H1 (cell line): ENCODE results near the gene GPBP1. TPM values are rescaled to one million over a fixed set of nuclear protein-coding genes. Genes with fewer than 3 reads are reported as not detected.

ENCODE experiments used
- CTCF ChIA-PET: fragments of 300-600 bp; sonication (Branson Sonifier 250); formaldehyde crosslinking; loops from one replicate; lab custom pipeline; 2021; ENCODE audit not compliant: partially characterized antibody; lab: Charles Lee
- POLR2A ChIA-PET: fragments of 300-600 bp; sonication (Branson Sonifier 250); formaldehyde crosslinking; loops from one replicate; lab custom pipeline; 2021; ENCODE audit warnings: inconsistent platforms; ENCODE audit not compliant: partially characterized antibody; lab: Charles Lee
- DNase-seq, 2 experiments: peaks; one replicate each; pipeline versions ENCODE4 v3.0.0 to v3.0.0-alpha.2; 2010 to 2022; ENCODE audit warnings: low spot score in 2 of 2, low read depth in 1 of 2, mixed read lengths in 1 of 2
- FAIRE-seq: peaks from 2 replicates; lab custom pipeline; 2011; peaks lifted over from hg19 to GRCh38; lab: Jason Lieb, UNC
- H2AFZ ChIP-seq: 2 replicates; pipeline ENCODE4 v1.8.1; 2012; ENCODE audit warnings: low read length, inconsistent platforms
- H2AK5ac ChIP-seq: 2 replicates; pipeline ENCODE4 v1.6.1; 2013; ENCODE audit warnings: low read depth, low read length
- H2BK120ac ChIP-seq: replicated peaks from 2 replicates; pipeline ENCODE3; 2013; ENCODE audit warnings: low read depth, low read length, inconsistent platforms
- H2BK12ac ChIP-seq: 2 replicates; pipeline ENCODE4 v1.6.1; 2013; ENCODE audit warnings: low read depth, low read length
- H2BK15ac ChIP-seq: 2 replicates; pipeline ENCODE4 v1.6.1; 2013; ENCODE audit warnings: low read length
- H2BK20ac ChIP-seq: 2 replicates; pipeline ENCODE4 v1.6.1; 2013; ENCODE audit warnings: low read length
- H2BK5ac ChIP-seq: 2 replicates; pipeline ENCODE4 v1.6.1; 2013; ENCODE audit warnings: low read depth, low read length
- H3K14ac ChIP-seq: 2 replicates; pipeline ENCODE4 v1.6.1; 2013; ENCODE audit warnings: inconsistent platforms; ENCODE audit not compliant: insufficient read length
- H3K18ac ChIP-seq: 2 replicates; pipeline ENCODE4 v1.6.1; 2013; ENCODE audit warnings: low read length; ENCODE audit errors: extremely low read depth
- H3K23ac ChIP-seq: 2 replicates; pipeline ENCODE4 v1.6.1; 2013; ENCODE audit warnings: inconsistent platforms; ENCODE audit not compliant: insufficient read length
- H3K23me2 ChIP-seq: 2 replicates; pipeline ENCODE4 v1.6.1; 2013; ENCODE audit warnings: low read depth, low read length
- H3K27ac ChIP-seq: 2 replicates; pipeline ENCODE4 v1.6.1; 2011; ENCODE audit warnings: low read depth, low read length, inconsistent platforms
- H3K27me3 ChIP-seq, 4 experiments: replicated peaks in 1 of 4; 1 replicate in 1 of 4; 2 replicates in 3 of 4; pipeline versions ENCODE4 v1.6.1 to v1.8.1; 2011 to 2013; ENCODE audit warnings: low read length in 3 of 4, mild to moderate bottlenecking in 3 of 4, inconsistent platforms in 2 of 4, mixed read lengths in 2 of 4, moderate library complexity in 1 of 4; ENCODE audit not compliant: control insufficient read depth in 3 of 4, insufficient read depth in 3 of 4; ENCODE audit errors: extremely low read depth in 1 of 4
- H3K36me3 ChIP-seq, 4 experiments: 2 replicates each; pipeline versions ENCODE4 v1.6.1 to v1.8.1; 2011 to 2013; ENCODE audit warnings: mild to moderate bottlenecking in 4 of 4, low read length in 3 of 4, moderate library complexity in 2 of 4, control low read depth in 1 of 4, inconsistent platforms in 1 of 4; ENCODE audit not compliant: insufficient read depth in 4 of 4, control insufficient read depth in 2 of 4
- H3K4ac ChIP-seq: replicated peaks from 2 replicates; pipeline ENCODE3; 2013; ENCODE audit warnings: low read length, low read depth, mixed read lengths, inconsistent platforms; ENCODE audit not compliant: insufficient read length
- H3K4me1 ChIP-seq, 4 experiments: replicated peaks in 1 of 4; 1 replicate in 1 of 4; 2 replicates in 3 of 4; pipeline versions ENCODE4 v1.6.1 to v1.8.1; 2011 to 2013; ENCODE audit warnings: low read length in 3 of 4, inconsistent platforms in 2 of 4, mixed read lengths in 1 of 4; ENCODE audit not compliant: insufficient read depth in 4 of 4, control insufficient read depth in 3 of 4
- H3K4me2 ChIP-seq, 2 experiments: 2 replicates each; pipeline versions ENCODE4 v1.6.1 to v1.8.1; 2011 to 2013; ENCODE audit warnings: low read depth in 2 of 2, low read length in 2 of 2, control low read depth in 1 of 2, inconsistent platforms in 1 of 2, mild to moderate bottlenecking in 1 of 2; ENCODE audit not compliant: insufficient read depth in 1 of 2
- H3K4me3 ChIP-seq, 4 experiments: fragments of 200-600, 300-600 bp in 1 of 4; sonication (generic), shearing (Covaris generic), sonication (Bioruptor Twin) in 1 of 4; 2 replicates each; pipeline versions ENCODE4 v1.5.1 to v1.8.1; 2011 to 2016; ENCODE audit warnings: low read length in 4 of 4, low read depth in 3 of 4, control low read depth in 2 of 4, inconsistent platforms in 2 of 4, mild to moderate bottlenecking in 2 of 4, mixed read lengths in 1 of 4, moderate library complexity in 1 of 4; ENCODE audit not compliant: insufficient read depth in 2 of 4; ENCODE audit errors: extremely low read depth in 1 of 4
- H3K56ac ChIP-seq: replicated peaks from 2 replicates; pipeline ENCODE3; 2013; ENCODE audit warnings: low read depth, mild to moderate bottlenecking, mixed read lengths, low read length, inconsistent platforms; ENCODE audit not compliant: insufficient read length
- H3K79me1 ChIP-seq: 2 replicates; pipeline ENCODE4 v1.6.1; 2013; ENCODE audit warnings: low read depth, low read length, control low read depth
- H3K79me2 ChIP-seq, 2 experiments: 2 replicates each; pipeline versions ENCODE4 v1.6.1 to v1.8.1; 2012 to 2013; ENCODE audit warnings: low read length in 2 of 2, mild to moderate bottlenecking in 2 of 2, inconsistent platforms in 1 of 2; ENCODE audit not compliant: insufficient read depth in 2 of 2, control insufficient read depth in 1 of 2
- H3K9ac ChIP-seq, 4 experiments: replicated peaks in 1 of 4; 1 replicate in 1 of 4; 2 replicates in 3 of 4; pipeline versions ENCODE4 v1.6.1 to v1.8.1; 2011 to 2013; ENCODE audit warnings: low read depth in 3 of 4, low read length in 3 of 4, control low read depth in 2 of 4, mild to moderate bottlenecking in 2 of 4, moderate library complexity in 2 of 4, inconsistent platforms in 1 of 4; ENCODE audit errors: extremely low read depth in 1 of 4
- H3K9me3 ChIP-seq, 2 experiments: 2 replicates each; pipeline versions ENCODE4 v1.6.1 to v1.8.1; 2012 to 2013; ENCODE audit warnings: mild to moderate bottlenecking in 2 of 2, moderate library complexity in 2 of 2, control low read depth in 1 of 2, inconsistent platforms in 1 of 2, low read depth in 1 of 2, low read length in 1 of 2, mixed read lengths in 1 of 2; ENCODE audit not compliant: insufficient read depth in 2 of 2
- H4K20me1 ChIP-seq, 2 experiments: replicated peaks in 1 of 2; 2 replicates each; pipeline versions ENCODE3 to v1.8.1; 2011 to 2013; ENCODE audit warnings: inconsistent platforms in 2 of 2, low read length in 2 of 2, mild to moderate bottlenecking in 1 of 2; ENCODE audit not compliant: insufficient read depth in 2 of 2, control insufficient read depth in 1 of 2
- H4K5ac ChIP-seq: 2 replicates; pipeline ENCODE4 v1.6.1; 2013; ENCODE audit warnings: low read length, low read depth, mixed read lengths, inconsistent platforms; ENCODE audit not compliant: insufficient read length
- H4K8ac ChIP-seq: 2 replicates; pipeline ENCODE4 v1.8.0; 2013; ENCODE audit warnings: mild to moderate bottlenecking, moderate library complexity, low read length, inconsistent platforms; ENCODE audit not compliant: insufficient read depth; ENCODE audit errors: extremely low read depth
- H4K91ac ChIP-seq: replicated peaks from 2 replicates; pipeline ENCODE3; 2013; ENCODE audit warnings: low read length, mixed read lengths, inconsistent platforms; ENCODE audit not compliant: insufficient read length
- EGR1 ChIP-seq: IDR thresholded peaks from 2 replicates; pipeline ENCODE4 v1.6.1; 2011; ENCODE audit warnings: low read depth, low read length, borderline replicate concordance
- EZH2 ChIP-seq: fragments of 200-600 bp; sonication (generic); IDR thresholded peaks from 2 replicates; pipeline ENCODE4 v1.7.1; 2012; ENCODE audit warnings: low read depth, mild to moderate bottlenecking, moderate library complexity, low read length, inconsistent platforms; ENCODE audit not compliant: severe bottlenecking
- GTF2F1 ChIP-seq: IDR thresholded peaks from 2 replicates; pipeline ENCODE4 v1.6.1; 2012; ENCODE audit warnings: low read depth, low read length, improper control_type of control experiment, borderline replicate concordance
- HDAC2 ChIP-seq, 2 experiments: fragments of 300-600 bp in 1 of 2; sonication (generic) in 1 of 2; IDR thresholded peaks; 2 replicates each; pipeline ENCODE4 v1.6.1; 2011 to 2012; ENCODE audit warnings: low read depth in 2 of 2, low read length in 2 of 2, mild to moderate bottlenecking in 2 of 2, moderate library complexity in 2 of 2, borderline replicate concordance in 1 of 2, inconsistent platforms in 1 of 2
- KDM1A ChIP-seq: fragments of 200-600, 300-600 bp; sonication (generic); IDR thresholded peaks from 2 replicates; pipeline ENCODE4 v1.7.1; 2016; ENCODE audit warnings: mild to moderate bottlenecking, low read length, borderline replicate concordance
- PHF8 ChIP-seq: fragments of 200-600 bp; sonication (generic); conservative IDR thresholded peaks from 2 replicates; pipeline ENCODE4 v1.7.1; 2012; ENCODE audit warnings: low read depth, mild to moderate bottlenecking, inconsistent platforms, low read length, moderate library complexity
- RNF2 ChIP-seq: fragments of 200-900, 300-1000 bp; sonication (generic); IDR thresholded peaks from 2 replicates; pipeline ENCODE4 v1.7.1; 2016; ENCODE audit warnings: borderline replicate concordance, low read depth, mild to moderate bottlenecking, antibody characterized with exemption, low read length; ENCODE audit not compliant: poor library complexity, severe bottlenecking; ENCODE audit errors: missing control alignments
- SIN3A ChIP-seq, 2 experiments: IDR thresholded peaks in 1 of 2; conservative IDR thresholded peaks in 1 of 2; 2 replicates each; pipeline ENCODE4 v1.6.1; 2011 to 2012; ENCODE audit warnings: low read length in 2 of 2, improper control_type of control experiment in 1 of 2, low read depth in 1 of 2, mild to moderate bottlenecking in 1 of 2
- TBP ChIP-seq: IDR thresholded peaks from 2 replicates; pipeline ENCODE4 v1.6.1; 2011; ENCODE audit warnings: low read depth, low read length, improper control_type of control experiment
- WGBS, 2 experiments: shearing (Covaris generic) in 1 of 2; methylation state at CpG; one replicate each; pipeline versions ENCODE4 v1.1.6 to v1.1.7; 2013 to 2015; ENCODE audit warnings: low lambda C conversion rate in 2 of 2, mixed read lengths in 2 of 2, inconsistent platforms in 1 of 2, low coverage in 1 of 2, missing lambda C conversion rate in 1 of 2; ENCODE audit not compliant: insufficient replicate concordance in 2 of 2, insufficient coverage in 1 of 2, insufficient read length in 1 of 2; ENCODE audit errors: extremely low coverage in 1 of 2, missing lambda C conversion rate in 1 of 2; 5-methylcytosine and 5-hydroxymethylcytosine counted together
- polyA plus RNA-seq, 7 experiments: library from polyadenylated mRNA; depleted of rRNA in 3 of 7; stranded (reverse) in 5 of 7; unstranded in 2 of 7; fragments of >200 nt in 5 of 7; fragments of 200-250 nt in 2 of 7; gene quantifications; 1 replicate in 5 of 7; 2 replicates in 1 of 7; 4 replicates in 1 of 7; pipeline versions ENCODE4 v1.2.1 to v1.2.3, GENCODE V29; 2011 to 2013; ENCODE audit warnings: missing spikeins in 2 of 7, mixed read lengths in 2 of 7
- total RNA-seq: library from RNA; stranded (reverse); fragmentation: NEBNext Ultra II Directional; extraction: Animal tissue kit (Norgen Biotek cat#: 25700); gene quantifications from 2 replicates; pipeline ENCODE4 v1.2.1, GENCODE V29; 2021

GPBP1 gene
- total and polyA plus RNA-seq, 2 of the 8 experiments (the other 6 are each of a cell fraction or from before 2014, with no cell fraction given) = 29.2 to 108 TPM

GRCh38 chr5:57299986-57300385 lies 126.1 kb downstream of the GPBP1 start:
- H2BK12ac ChIP-seq = no peak overlapping the region
- H3K9ac ChIP-seq = no peak overlapping the region
- H3K4ac ChIP-seq = no peak overlapping the region
- H3K14ac ChIP-seq = no peak overlapping the region
- DNase-seq (no peak), FAIRE-seq (no peak)
- no peak overlapping the region for H2BK5ac ChIP-seq
- no peak overlapping the region for H3K56ac ChIP-seq
- H2BK15ac ChIP-seq = no peak overlapping the region
- H3K18ac ChIP-seq = no peak overlapping the region
- H4K91ac ChIP-seq = no peak overlapping the region
- H3K79me2 ChIP-seq = no peaks in the 10 kb centered on the region
- WGBS, 2 experiments = 93% methylated on average over 3 of the region's 3 CpGs; no CpG with 5 or more reads in 1 of the 2 experiments
- H2AK5ac ChIP-seq = no peak overlapping the region
- H3K27ac ChIP-seq = no peak overlapping the region
- no peaks in the 10 kb centered on the region for H3K79me1 ChIP-seq
- H4K8ac ChIP-seq = no peak overlapping the region
- H3K4me1 ChIP-seq = peaks cover 0 to 2% (median 0%) of the 10 kb centered on the region in 4 experiments; a peak in 1 of 7 replicates
- ChIA-PET CTCF (interaction anchor here (0.9 to 3.7 kb wide), 18 partner anchors 17 to 1162 kb away, joined by 3 to 25 read pairs (median 4); no protein-coding TSS in a partner anchor), POLR2A (no interaction called here)
- no peaks in the 10 kb centered on the region for H3K27me3 ChIP-seq
- H2BK120ac ChIP-seq = no peak overlapping the region
- no peak overlapping the region for H3K4me2 ChIP-seq
- no peaks in the 10 kb centered on the region for H3K23me2 ChIP-seq
- no peak overlapping the region for H3K23ac ChIP-seq
- no peaks in the 10 kb centered on the region for H3K36me3 ChIP-seq
- H2BK20ac ChIP-seq = no peak overlapping the region
- H3K9me3 ChIP-seq = no peaks in the 10 kb centered on the region
- H4K20me1 ChIP-seq = no peaks in the 10 kb centered on the region
- H3K4me3 ChIP-seq = no peak overlapping the region
- no peak overlapping the region for H2AFZ ChIP-seq
- H4K5ac ChIP-seq = no peak overlapping the region
- no peak for TF ChIP-seq EGR1
- no peak for TF ChIP-seq RNF2
- no peak for TF ChIP-seq SIN3A (conservative IDR thresholded peaks at IDR 0.05 in 1 of 2, IDR thresholded peaks at IDR 0.05 in 1 of 2; ENCODE audit: low read depth in 1 of 2, low read length in 2 of 2)
- TF ChIP-seq TBP = no peak
- TF ChIP-seq PHF8 = no peak
- no peak for TF ChIP-seq GTF2F1
- TF ChIP-seq KDM1A = no peak
- TF ChIP-seq HDAC2 (IDR thresholded peaks at IDR 0.05; ENCODE audit: borderline replicate concordance in 1 of 2, low read depth in 2 of 2, low read length in 2 of 2) = no peak
- no peak for TF ChIP-seq EZH2
